ENCODE data around the gene CRELD1.

CRELD1 gene

DNA sequence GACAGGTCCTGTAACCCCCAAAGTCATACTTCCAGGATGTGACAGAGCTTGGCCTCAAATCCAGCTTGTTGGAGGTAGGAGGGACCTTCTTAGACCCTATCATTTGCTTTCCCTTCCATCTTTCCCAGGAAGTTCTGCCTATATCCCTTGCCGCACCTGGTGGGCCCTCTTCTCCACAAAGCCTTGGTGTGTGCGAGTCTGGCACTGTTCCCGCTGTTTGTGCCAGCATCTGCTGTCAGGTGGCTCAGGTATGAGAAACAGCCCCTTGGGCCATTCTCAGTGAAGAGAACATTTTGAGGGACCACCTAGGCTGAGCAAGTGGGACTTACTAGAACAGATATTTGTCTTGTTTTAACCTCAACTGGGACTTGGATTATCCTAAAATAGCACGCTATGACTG is 29.7 kb upstream of the CRELD1 start:
- DNase-seq (ENCODE audit: low read depth): no peak

DNA sequence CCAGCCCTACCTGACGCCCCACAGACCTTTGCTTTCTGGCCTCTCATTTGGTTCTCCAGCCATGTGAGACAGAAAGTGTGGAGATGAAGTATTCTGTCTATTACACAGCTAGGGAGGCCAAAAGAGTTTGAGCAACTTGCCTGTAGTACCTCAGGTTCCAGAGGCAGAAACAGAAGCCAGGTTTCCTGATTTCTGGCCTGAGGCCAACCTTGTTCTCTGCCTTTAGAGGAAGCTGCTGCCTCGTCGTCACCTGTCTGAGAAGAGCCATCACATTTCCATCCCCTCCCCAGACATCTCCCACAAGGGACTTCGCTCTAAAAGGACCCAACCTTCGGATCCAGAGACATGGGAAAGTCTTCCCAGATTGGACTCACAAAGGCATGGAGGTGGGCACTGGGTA is 27.2 kb upstream of the CRELD1 start:
- DNase-seq (ENCODE audit: low read depth): no peak

DNA sequence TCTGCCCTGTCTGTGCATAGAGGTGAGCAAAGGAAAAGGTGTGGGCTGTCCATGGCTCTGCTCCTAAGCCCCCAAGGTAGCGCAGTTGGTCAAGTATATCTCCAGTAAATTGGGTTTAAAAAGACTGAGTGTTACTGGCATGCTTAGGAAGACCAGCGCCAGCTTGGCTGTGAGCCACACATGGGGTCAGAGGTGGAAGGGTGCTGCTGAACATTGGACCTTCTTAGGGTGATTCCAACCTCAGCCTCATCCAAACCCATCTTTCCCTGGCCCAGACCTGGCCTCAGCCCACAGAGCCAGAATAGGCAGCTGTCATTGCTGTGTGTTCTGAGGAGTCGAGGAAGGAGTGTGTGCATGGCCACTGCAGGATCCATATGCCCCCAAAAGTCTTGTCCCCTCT is 25.3 kb upstream of the CRELD1 start:
- no peak for DNase-seq (ENCODE audit: low read depth)

DNA sequence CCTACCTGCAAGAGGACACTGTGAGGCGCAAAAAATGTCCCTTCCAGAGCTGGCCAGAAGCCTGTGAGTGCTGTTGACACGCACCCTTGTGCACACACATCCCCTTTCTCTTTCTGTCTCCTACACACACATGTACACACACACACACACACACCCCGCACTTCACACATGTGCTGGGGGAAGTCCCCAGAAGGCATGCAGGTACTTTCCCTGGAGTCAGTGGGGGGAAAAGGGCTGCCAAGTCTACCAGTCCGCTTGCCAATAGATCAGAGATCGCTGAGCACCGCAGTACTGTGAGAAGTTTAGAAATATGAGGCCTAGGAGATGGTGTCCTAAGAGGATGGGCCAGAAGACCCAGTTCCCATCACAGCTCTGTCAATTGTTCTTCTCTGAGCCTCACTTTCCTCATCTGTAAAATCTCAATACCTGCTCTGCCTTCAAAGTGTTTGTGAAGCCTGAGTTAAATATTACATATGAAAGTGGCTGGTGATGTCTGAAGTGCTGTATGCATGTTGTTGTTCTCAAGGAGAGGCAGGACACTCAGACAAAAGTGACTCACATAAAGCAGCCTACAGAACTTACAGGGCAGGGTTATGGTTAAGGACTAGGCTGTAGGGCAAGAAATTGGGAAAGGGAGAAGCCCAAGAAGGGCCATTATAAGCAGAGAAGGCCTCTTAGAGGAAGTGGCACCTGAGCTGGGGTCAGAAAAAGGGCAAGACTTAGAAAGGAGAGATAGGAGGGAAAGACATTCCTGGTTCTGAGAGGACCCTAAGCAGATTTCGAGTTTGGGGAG is 24.2 kb upstream of the CRELD1 start:
- DNase-seq (ENCODE audit: low read depth): no peak

DNA sequence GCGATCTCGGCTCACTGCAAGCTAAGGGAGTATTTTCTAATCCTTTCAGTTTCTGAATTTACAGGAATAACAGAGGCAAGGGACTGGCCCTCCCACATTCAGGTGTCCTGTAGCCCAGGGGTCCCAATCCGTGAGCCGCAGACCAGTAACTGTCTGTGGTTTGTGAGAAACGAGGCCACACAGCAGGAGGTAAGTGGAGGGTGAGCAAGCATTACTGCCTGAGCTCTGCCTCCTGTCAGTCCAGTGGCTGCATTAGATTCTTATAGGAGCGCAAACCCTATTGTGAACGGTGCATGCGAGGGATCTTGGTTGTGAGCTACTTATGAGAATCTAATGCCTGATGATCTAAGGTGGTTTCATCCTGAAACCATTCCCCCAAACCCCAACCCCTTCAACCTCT is 21.8 kb upstream of the CRELD1 start:
- DNase-seq (ENCODE audit: low read depth): no peak

DNA sequence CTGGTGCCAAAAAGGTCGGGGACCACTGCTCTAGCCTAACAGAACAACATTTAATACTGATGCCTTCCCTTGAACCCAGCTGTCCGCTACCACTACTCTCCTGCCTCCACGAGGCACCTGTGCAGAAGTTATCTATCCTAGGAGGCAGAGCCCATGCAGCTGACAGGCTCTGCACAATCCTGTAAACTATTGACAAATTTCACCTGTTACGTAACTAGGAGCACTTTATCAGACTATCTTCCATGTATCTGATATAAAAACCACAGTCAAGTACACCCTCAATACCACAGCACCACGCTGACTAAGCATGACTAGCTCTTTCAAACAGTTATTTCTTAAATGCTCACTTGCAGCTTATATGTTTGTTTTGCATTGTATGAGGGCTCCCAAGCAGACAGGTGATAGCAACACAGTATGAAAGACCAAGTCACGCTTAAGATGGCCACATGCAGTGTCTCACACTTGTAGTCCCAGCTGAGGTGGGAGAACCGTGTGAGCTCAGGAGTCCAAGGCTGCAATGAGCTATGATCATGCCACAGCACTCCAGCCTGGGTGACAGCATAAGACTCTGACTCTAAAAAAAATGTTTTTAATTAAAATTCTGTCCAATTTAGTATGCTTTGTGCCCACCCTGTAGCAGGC is 21.2 kb upstream of the CRELD1 start:
- DNase-seq (ENCODE audit: low read depth): no peak

DNA sequence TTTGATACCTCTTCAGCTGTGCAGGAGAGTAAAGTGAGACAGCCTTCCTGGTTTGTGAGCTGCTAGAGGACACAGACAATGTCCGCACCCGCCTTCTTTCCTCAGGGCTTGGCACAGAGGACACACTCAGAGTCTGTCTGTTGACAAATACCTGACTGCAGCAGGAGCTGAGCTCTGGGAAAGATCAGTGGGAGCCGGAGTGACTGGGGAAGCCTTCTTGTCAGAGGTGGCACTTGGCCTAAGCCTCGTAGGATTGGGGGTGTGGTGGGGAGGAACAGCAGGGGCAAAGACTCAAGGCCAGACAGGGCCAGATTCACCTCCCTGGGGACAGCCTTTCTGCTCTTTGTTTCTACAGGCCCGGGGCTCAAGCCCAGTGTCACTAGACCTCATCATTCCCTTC is 20.0 kb upstream of the CRELD1 start:
- no peak for DNase-seq (ENCODE audit: low read depth)

DNA sequence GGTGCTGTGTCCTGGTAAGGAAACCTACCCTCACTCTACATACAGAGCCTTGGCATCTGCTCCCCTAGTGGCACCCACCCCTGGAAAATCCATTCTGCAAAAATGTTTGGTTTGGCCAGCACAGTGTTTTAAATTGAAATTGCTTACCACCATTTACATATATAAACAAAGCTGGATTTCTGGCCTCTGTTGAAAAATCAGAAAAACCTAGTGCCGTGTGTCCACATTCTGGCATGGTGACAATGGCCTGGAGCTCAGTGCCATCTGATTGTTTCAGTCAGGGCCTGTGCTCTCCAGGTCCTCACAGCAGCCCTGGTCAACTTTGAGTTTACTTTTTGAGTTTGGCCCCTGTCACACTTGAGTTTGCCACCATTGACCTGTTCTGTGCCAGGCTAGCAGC is 19.6 kb upstream of the CRELD1 start:
- no peak for DNase-seq (ENCODE audit: low read depth)

DNA sequence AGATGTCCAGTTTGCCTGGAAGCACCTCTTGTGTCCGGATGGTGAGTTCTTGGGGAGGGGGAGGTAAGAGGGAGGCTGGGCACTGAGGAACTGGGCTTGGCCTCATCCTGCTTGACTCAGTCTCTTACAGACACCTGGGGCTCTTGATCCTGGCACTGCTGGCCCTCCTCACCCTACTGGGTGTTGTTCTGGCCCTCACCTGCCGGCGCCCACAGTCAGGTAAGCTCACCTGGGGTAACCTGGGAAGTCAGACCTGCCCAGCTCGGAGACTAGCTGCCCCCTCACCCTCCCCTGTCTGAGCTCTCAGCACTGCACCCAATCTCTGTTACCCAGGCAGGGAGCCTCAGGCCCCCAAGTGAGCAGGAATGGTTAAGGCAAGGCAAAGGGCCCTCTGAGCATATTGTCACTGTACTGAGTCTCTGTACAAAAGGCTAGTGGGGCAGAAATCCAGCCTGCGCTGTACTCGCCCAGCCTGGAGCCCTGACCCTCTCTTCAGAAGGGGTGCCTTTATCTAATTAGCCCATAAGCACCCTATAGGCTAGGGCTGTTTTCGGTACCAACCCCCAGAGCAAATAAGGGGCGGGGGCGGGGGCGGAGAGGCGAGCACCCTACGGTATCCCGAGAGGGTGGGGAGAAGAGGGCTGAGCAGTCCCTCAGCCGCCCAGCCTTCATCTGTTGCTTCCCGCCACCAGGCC is 18.9 kb upstream of the CRELD1 start:
- no peak for DNase-seq (ENCODE audit: low read depth)

DNA sequence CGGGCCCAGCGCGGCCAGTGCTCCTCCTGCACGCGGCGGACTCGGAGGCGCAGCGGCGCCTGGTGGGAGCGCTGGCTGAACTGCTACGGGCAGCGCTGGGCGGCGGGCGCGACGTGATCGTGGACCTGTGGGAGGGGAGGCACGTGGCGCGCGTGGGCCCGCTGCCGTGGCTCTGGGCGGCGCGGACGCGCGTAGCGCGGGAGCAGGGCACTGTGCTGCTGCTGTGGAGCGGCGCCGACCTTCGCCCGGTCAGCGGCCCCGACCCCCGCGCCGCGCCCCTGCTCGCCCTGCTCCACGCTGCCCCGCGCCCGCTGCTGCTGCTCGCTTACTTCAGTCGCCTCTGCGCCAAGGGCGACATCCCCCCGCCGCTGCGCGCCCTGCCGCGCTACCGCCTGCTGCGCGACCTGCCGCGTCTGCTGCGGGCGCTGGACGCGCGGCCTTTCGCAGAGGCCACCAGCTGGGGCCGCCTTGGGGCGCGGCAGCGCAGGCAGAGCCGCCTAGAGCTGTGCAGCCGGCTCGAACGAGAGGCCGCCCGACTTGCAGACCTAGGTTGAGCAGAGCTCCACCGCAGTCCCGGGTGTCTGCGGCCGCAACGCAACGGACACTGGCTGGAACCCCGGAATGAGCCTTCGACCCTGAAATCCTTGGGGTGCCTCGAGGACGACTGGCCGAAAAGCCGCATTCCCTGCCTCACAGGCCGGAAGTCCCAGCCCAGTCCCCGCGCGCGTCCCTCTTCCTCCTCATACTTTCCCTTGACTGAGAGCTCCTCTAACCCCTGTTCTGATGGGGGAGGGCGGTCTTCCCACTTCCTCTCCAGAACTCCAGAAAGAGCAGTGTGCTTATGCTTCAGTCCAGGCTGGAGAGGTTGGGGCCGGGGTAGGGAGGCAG is 18.1 kb upstream of the CRELD1 start:
- DNase-seq (ENCODE audit: low read depth): no peak

DNA sequence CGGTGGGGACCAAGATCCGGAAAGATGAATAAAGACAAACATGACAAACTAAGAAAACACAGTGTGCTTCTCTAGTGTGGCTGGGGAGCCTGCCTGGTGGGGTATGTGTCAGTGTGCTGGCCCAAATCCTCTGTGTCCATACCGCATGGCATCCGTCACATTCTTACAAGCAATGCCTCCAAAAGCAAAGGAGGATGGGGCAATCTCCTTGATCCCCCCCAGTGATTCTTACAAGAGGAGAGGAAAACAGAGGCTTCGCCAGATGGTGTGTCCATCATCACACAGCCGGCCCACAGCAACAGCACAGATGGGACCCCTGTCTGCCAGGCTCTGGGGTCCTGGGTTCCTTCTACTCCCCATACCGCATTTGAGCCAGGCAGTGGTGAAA is 17.3 kb upstream of the CRELD1 start:
- DNase-seq (ENCODE audit: low read depth): no peak

DNA sequence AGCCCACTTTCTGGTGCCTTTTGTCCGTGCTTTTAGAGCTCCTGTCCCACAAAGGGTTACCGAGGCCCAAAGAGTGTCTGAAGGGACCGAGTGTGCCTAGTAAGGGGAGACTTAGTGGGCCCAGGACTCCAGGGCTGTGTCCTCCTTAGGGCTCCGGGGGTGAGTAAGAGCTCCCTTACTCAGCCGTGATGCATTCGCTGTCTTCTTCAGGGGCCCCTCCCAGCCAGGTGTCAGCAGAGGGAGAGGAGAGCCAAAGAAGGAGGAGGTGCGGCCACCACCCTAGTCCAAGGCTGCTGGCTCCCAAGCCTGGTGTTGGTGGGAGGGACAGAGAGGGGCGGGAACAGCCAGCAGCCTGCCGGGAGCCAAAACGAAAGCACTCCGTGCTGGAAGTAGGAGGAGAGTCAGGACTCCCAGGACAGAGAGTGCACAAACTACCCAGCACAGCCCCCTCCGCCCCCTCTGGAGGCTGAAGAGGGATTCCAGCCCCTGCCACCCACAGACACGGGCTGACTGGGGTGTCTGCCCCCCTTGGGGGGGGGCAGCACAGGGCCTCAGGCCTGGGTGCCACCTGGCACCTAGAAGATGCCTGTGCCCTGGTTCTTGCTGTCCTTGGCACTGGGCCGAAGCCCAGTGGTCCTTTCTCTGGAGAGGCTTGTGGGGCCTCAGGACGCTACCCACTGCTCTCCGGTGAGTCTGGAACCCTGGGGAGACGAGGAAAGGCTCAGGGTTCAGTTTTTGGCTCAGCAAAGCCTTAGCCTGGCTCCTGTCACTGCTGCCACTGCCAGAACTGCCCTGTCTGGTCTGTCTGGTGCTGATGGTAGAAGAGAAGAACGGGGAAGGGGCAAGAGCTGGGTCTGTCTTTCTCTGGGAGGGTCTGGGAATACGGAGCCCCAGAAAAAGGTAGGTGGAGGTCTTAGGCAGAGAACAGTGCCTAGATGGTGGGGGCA is 16.6 kb upstream of the CRELD1 start, which contains the start of gene IL17RC:
Gene IL17RC, plus strand, starts transcription at position 365 of the 947 bp plus-strand sequence. Its CDS starts 218 bp downstream, at position 583.
- DNase-seq (ENCODE audit: low read depth): no peak

DNA sequence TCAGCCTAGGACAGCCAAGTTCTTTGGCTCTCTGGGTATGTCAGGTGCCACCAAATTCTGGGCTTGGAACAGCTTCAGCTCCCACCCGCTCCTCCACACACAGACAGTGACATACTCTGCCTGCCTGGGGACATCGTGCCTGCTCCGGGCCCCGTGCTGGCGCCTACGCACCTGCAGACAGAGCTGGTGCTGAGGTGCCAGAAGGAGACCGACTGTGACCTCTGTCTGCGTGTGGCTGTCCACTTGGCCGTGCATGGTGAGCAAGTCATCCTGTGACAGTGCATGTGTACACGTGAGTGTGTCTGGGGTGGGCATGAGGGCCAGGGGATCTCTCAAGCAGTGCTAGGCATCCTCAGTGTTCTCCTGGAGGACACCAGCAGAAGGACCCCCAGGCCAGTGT is 15.8 kb upstream of the CRELD1 start:
- no peak for DNase-seq (ENCODE audit: low read depth)

DNA sequence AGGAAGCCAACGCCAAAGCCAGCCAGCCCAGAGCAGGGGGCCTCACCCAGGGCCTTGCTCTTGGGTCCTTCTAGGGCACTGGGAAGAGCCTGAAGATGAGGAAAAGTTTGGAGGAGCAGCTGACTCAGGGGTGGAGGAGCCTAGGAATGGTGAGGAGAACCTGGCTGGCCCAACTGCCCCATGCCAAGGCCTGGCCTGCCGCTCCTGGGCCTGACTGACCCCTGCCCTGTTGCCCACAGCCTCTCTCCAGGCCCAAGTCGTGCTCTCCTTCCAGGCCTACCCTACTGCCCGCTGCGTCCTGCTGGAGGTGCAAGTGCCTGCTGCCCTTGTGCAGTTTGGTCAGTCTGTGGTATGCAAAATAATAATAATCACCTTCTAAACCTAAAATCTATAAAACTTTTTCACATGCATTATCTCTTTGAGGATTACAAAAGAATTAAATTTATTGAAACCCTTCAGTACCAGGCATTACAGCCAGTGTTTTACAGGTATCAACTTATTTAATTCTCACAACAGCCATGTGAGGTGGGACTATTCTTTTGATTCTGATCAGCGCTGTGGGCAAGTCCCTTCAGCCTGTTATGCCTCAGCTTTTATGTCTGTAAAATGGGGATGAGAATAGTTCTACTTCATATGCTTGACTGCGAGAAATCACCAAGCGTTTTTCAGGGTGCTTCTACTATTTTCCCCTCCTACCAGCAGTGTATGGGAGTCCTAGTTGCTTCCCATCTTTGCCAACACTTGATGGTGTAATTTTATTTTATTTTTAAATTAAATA is 15.2 kb upstream of the CRELD1 start:
- DNase-seq (ENCODE audit: low read depth): no peak

DNA sequence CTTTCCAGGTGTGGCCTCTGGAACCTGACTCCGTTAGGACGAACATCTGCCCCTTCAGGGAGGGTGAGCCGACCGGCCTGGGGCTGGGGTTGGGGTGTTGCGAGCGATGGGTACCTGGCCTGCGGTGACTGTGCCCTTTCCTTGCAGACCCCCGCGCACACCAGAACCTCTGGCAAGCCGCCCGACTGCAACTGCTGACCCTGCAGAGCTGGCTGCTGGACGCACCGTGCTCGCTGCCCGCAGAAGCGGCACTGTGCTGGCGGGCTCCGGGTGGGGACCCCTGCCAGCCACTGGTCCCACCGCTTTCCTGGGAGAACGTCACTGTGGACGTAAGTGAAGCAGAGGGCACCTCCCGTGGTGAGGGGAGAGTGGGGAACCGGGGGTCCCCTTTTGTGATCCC is 5.5 kb upstream of the CRELD1 start:
- DNase-seq (ENCODE audit: low read depth): no peak

DNA sequence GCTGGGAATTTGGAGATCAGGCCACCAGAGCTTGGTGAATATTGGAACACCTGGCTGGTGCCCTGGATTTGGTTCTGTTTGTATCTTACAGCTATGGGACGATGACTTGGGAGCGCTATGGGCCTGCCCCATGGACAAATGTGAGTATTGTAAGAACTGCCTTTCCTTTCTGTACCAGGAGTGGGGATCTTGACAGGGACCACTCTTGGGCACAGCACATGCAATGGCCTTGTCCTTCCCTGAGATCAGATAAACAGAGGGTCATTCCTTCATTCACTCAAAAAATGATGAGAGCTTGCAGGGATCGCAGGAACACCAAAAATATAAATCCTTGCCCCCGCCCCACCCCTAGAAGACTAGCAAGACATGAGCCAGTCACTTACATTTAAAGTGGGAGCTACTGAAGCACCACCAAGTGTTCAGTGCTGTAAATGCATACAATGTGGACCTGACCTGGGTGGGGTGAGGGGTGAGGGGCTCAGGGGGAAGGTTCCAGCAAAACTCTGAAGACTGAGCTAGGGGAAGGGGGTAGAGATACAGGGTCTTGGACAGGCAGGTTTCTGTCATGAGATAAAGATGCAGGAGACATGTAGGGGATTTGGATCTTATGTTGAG is 2.7 kb upstream of the CRELD1 start:
- DNase-seq (ENCODE audit: low read depth): no peak

DNA sequence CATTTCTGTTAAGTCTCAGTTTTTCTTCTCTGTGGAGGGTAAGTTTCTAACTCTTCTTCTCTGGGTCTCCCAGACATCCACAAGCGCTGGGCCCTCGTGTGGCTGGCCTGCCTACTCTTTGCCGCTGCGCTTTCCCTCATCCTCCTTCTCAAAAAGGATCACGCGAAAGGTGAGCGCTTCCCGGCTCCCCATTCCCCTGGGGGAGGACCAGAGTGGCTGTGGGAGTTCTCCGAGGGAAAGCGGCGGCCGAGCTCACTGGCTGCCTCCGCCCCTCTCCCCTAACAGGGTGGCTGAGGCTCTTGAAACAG is 1.1 kb upstream of the CRELD1 start:
- no peak for DNase-seq (ENCODE audit: low read depth)

DNA sequence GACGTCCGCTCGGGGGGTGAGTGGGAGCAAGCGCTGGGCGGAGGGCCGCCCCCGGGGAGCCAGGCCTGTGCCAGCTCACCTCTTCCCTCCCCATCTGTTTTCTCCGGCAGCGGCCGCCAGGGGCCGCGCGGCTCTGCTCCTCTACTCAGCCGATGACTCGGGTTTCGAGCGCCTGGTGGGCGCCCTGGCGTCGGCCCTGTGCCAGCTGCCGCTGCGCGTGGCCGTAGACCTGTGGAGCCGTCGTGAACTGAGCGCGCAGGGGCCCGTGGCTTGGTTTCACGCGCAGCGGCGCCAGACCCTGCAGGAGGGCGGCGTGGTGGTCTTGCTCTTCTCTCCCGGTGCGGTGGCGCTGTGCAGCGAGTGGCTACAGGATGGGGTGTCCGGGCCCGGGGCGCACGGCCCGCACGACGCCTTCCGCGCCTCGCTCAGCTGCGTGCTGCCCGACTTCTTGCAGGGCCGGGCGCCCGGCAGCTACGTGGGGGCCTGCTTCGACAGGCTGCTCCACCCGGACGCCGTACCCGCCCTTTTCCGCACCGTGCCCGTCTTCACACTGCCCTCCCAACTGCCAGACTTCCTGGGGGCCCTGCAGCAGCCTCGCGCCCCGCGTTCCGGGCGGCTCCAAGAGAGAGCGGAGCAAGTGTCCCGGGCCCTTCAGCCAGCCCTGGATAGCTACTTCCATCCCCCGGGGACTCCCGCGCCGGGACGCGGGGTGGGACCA is 632 bp upstream of the CRELD1 start:
- peak; percentile 62 for DNase-seq (ENCODE audit: low read depth)

DNA sequence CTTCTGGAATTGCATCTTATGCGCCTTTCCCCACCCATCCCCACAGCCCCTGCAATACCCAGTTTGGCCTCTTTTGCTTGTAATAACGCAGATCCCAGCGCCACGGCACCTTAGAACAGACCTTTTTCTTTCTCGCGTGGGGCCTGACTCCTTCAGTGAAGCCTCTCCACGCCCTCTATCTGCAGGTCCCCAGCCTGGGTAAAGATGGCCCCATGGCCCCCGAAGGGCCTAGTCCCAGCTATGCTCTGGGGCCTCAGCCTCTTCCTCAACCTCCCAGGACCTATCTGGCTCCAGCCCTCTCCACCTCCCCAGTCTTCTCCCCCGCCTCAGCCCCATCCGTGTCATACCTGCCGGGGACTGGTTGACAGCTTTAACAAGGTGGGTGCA is 594 bp downstream of the CRELD1 start:
- DNase-seq (ENCODE audit: low read depth): no peak

Measured in stimulated activated CD8-positive, alpha-beta memory T cell treated with anti-CD3 and anti-CD28 coated beads, Interleukin-15, amount 100 ng/mL, for 24 hours (primary cell).